Smooth muscle cell (in vitro differentiated cells): ENCODE results near the gene CTNNB1. TPM values are rescaled to one million over a fixed set of nuclear protein-coding genes. Genes with fewer than 3 reads are reported as not detected.

Experiments used
- DNase-seq: peaks from one replicate; lab custom pipeline; 2025; ENCODE audit not compliant: unreplicated experiment; lab: John Stamatoyannopoulos, UW
- H2AFZ ChIP-seq: fragments of 200-600 bp; sonication (generic); 2 replicates; pipeline ENCODE4 v1.6.0; 2016; ENCODE audit warnings: antibody characterized with exemption, low read depth, mild to moderate bottlenecking
- H3F3A ChIP-seq: fragments of 200-600 bp; sonication (generic); 2 replicates; pipeline ENCODE4 v1.6.0; 2017; ENCODE audit warnings: antibody characterized with exemption, low read depth
- H3K27ac ChIP-seq: fragments of 200-600 bp; sonication (generic); 2 replicates; pipeline ENCODE4 v1.5.1; 2016; ENCODE audit warnings: low read depth, mild to moderate bottlenecking
- H3K27me3 ChIP-seq: fragments of 200-600 bp; sonication (generic); 2 replicates; pipeline ENCODE4 v1.6.1; 2016; ENCODE audit warnings: low read depth, mild to moderate bottlenecking
- H3K36me3 ChIP-seq: fragments of 200-600 bp; sonication (generic); 2 replicates; pipeline ENCODE4 v1.5.1; 2016; ENCODE audit warnings: low read depth
- H3K4me1 ChIP-seq: fragments of 200-600 bp; sonication (generic); 2 replicates; pipeline ENCODE4 v1.5.1; 2016; ENCODE audit warnings: low read depth
- H3K4me2 ChIP-seq: fragments of 200-600 bp; sonication (generic); 2 replicates; pipeline ENCODE4 v1.6.0; 2016; ENCODE audit warnings: mild to moderate bottlenecking
- H3K4me3 ChIP-seq: fragments of 200-600 bp; sonication (generic); 2 replicates; pipeline ENCODE4 v1.5.1; 2016; ENCODE audit warnings: mild to moderate bottlenecking
- H3K79me2 ChIP-seq: fragments of 200-600 bp; sonication (generic); 2 replicates; pipeline ENCODE4 v1.6.0; 2016; ENCODE audit warnings: low read depth, mild to moderate bottlenecking
- H3K9ac ChIP-seq: fragments of 200-600 bp; sonication (generic); 2 replicates; pipeline ENCODE4 v1.6.0; 2016; ENCODE audit warnings: low read depth
- H3K9me3 ChIP-seq: fragments of 200-600 bp; sonication (generic); replicated peaks from 2 replicates; pipeline ENCODE4 v1.5.1; 2016; ENCODE audit warnings: low read depth
- H4K20me1 ChIP-seq: fragments of 200-600 bp; sonication (generic); 2 replicates; pipeline ENCODE4 v1.6.0; 2016; ENCODE audit warnings: low read depth
- CTCF ChIP-seq: fragments of 200-600 bp; sonication (generic); IDR thresholded peaks from 2 replicates; pipeline ENCODE4 v1.5.1; 2017; ENCODE audit warnings: borderline replicate concordance, mild to moderate bottlenecking, antibody characterized with exemption; ENCODE audit not compliant: insufficient read depth, poor library complexity, severe bottlenecking
- WGBS: methylation state at CpG from one replicate; pipeline ENCODE4 v1.1.7; 2016; ENCODE audit warnings: low lambda C conversion rate; 5-methylcytosine and 5-hydroxymethylcytosine counted together
- polyA plus RNA-seq: library from polyadenylated mRNA; unstranded; fragments of >200 nt; fragmentation: Nextera tagmentation; extraction: Ambion mirVana; gene quantifications from 2 replicates; pipeline ENCODE4 v1.2.1, GENCODE V29; 2016
- total RNA-seq: library from RNA; depleted of rRNA; stranded (reverse); fragments of >200 nt; gene quantifications from 2 replicates; pipeline ENCODE4 v1.2.3, GENCODE V29; 2014

Gene CTNNB1
- total and polyA plus RNA-seq, 2 experiments from 2014 or later, result 167 to 957 TPM

- Histone ChIP-seq H3K36me3 (no peaks in the 10 kb centered on the region), H4K20me1 (no peaks in the 10 kb centered on the region), H3K27me3 (no peaks in the 10 kb centered on the region), H3K4me3 (no peak overlapping the region), H3K9ac (no peak overlapping the region), H3K4me2 (no peak overlapping the region), H3K27ac (no peak overlapping the region), H3K9me3 (no peaks in the 10 kb centered on the region), H3K4me1 (peaks cover 13% of the 10 kb centered on the region), H3F3A (peaks cover 34% of the 10 kb centered on the region), H2AFZ (no peak overlapping the region), H3K79me2 (no peaks in the 10 kb centered on the region)
- no peak for DNase-seq
- no peak for TF ChIP-seq CTCF
- 45% methylated on average over 2 of the region's 2 CpGs for WGBS
Measured at GRCh38 chr3:41178576-41178975, 20.7 kb upstream of the CTNNB1 start.

DNA sequence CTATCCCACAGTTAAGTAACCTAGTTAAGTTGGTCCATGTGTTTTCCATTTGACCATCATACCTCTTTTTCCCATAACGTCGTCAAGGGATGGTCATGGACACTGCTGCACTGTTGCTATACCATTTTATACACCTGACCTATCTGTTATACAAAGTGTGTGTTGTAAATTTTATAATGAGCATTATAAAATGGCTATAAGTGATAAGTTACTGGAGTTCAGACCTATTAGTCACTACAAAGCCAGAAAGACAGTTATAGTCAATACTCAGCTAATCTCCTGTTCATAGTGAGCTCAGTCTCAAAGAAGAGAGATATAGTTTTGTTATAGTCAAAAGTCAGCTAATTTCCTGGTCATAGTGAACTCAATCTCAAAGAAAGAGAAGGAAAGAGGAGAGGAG lies 18.9 kb upstream of the CTNNB1 start:
- H3K79me2 ChIP-seq, result no peaks in the 10 kb centered on the region
- no peak overlapping the region for H3K27ac ChIP-seq
- DNase-seq, result no peak
- H3K4me1 ChIP-seq, result peaks cover 11% of the 10 kb centered on the region
- 98% methylated on average over 2 of the region's 2 CpGs for WGBS
- H4K20me1 ChIP-seq, result no peaks in the 10 kb centered on the region
- H3K36me3 ChIP-seq, result no peaks in the 10 kb centered on the region
- no peak overlapping the region for H3K9ac ChIP-seq
- no peaks in the 10 kb centered on the region for H3K27me3 ChIP-seq
- no peak overlapping the region for H2AFZ ChIP-seq
- no peak for TF ChIP-seq CTCF
- H3F3A ChIP-seq, result peaks cover 19% of the 10 kb centered on the region
- no peaks in the 10 kb centered on the region for H3K9me3 ChIP-seq
- no peak overlapping the region for H3K4me3 ChIP-seq
- H3K4me2 ChIP-seq, result no peak overlapping the region

- H2AFZ ChIP-seq, result no peak overlapping the region
- no peak overlapping the region for H3K4me3 ChIP-seq
- H3K79me2 ChIP-seq, result no peaks in the 10 kb centered on the region
- no peaks in the 10 kb centered on the region for H3K27me3 ChIP-seq
- no peak for DNase-seq
- TF ChIP-seq CTCF, result no peak
- H3K9me3 ChIP-seq, result no peaks in the 10 kb centered on the region
- peaks cover 9% of the 10 kb centered on the region for H3K4me1 ChIP-seq
- H3K4me2 ChIP-seq, result no peak overlapping the region
- H3F3A ChIP-seq, result peaks cover 6% of the 10 kb centered on the region
- H4K20me1 ChIP-seq, result no peaks in the 10 kb centered on the region
- H3K36me3 ChIP-seq, result no peaks in the 10 kb centered on the region
- H3K27ac ChIP-seq, result no peak overlapping the region
- 62% methylated on average over 5 of the region's 5 CpGs for WGBS
- H3K9ac ChIP-seq, result no peak overlapping the region
Measured at GRCh38 chr3:41182504-41183059, 16.7 kb upstream of the CTNNB1 start.

GRCh38 chr3:41184394-41184793 lies 14.9 kb upstream of the CTNNB1 start:
- H4K20me1 ChIP-seq, result no peaks in the 10 kb centered on the region
- H3K4me3 ChIP-seq, result no peak overlapping the region
- no peak overlapping the region for H3K9ac ChIP-seq
- no peaks in the 10 kb centered on the region for H3K79me2 ChIP-seq
- WGBS, result 80% methylated on average over 1 of the region's 1 CpG
- H3K27me3 ChIP-seq, result no peaks in the 10 kb centered on the region
- H3K36me3 ChIP-seq, result no peaks in the 10 kb centered on the region
- TF ChIP-seq CTCF, result no peak
- no peak overlapping the region for H2AFZ ChIP-seq
- H3K27ac ChIP-seq, result no peak overlapping the region
- H3K4me1 ChIP-seq, result peaks cover 9% of the 10 kb centered on the region
- no peak overlapping the region for H3K4me2 ChIP-seq
- DNase-seq, result no peak
- H3K9me3 ChIP-seq, result no peaks in the 10 kb centered on the region
- H3F3A ChIP-seq, result peaks cover 6% of the 10 kb centered on the region
